Measurements from ENCODE around the gene DPP4.

DPP4 gene

GRCh38 chr2:161947406-161947805, 126.6 kb downstream of the DPP4 start:
- DNase-seq = no peak

GRCh38 chr2:161946489-161947107, 127.4 kb downstream of the DPP4 start:
- DNase-seq = no peak

GRCh38 chr2:161943011-161943410, 131.0 kb downstream of the DPP4 start:
- no peak for DNase-seq
